ENCODE results near the gene LIMD2.

GRCh38 chr17:63709110-63709509 is 9.2 kb upstream of the LIMD2 start:
- no peak for TF ChIP-seq EP300 (IDR thresholded peaks at IDR 0.05)
- TF ChIP-seq POLR2A (IDR thresholded peaks at IDR 0.05), result no peak
- no peak for TF ChIP-seq CTCF (IDR thresholded peaks at IDR 0.05)
